Neuronal stem cell (in vitro differentiated cells): ENCODE results near the gene MUSK.

ENCODE experiments used
- DNase-seq: peaks from one replicate; pipeline ENCODE4 v3.0.0-alpha.2; 2013; ENCODE audit warnings: low spot score
- H2AFZ ChIP-seq: one replicate; pipeline ENCODE4 v1.6.1; 2013; ENCODE audit warnings: mild to moderate bottlenecking, low read length, inconsistent platforms
- H2AK5ac ChIP-seq: 2 replicates; pipeline ENCODE4 v1.6.1; 2013; ENCODE audit warnings: low read depth, mild to moderate bottlenecking, inconsistent platforms, low read length, moderate library complexity, mixed read lengths
- H2BK120ac ChIP-seq: 2 replicates; pipeline ENCODE4 v1.6.1; 2013; ENCODE audit warnings: low read depth, mild to moderate bottlenecking, inconsistent platforms, low read length, moderate library complexity, mixed read lengths
- H2BK12ac ChIP-seq: one replicate; pipeline ENCODE4 v1.6.1; 2013; ENCODE audit warnings: low read length, inconsistent platforms
- H2BK15ac ChIP-seq: 2 replicates; pipeline ENCODE4 v1.6.1; 2013; ENCODE audit warnings: mild to moderate bottlenecking, low read length, inconsistent platforms, mixed read lengths
- H2BK5ac ChIP-seq: one replicate; pipeline ENCODE4 v1.6.1; 2013; ENCODE audit warnings: inconsistent platforms, mild to moderate bottlenecking, low read length, moderate library complexity
- H3K14ac ChIP-seq: one replicate; pipeline ENCODE4 v1.6.1; 2013; ENCODE audit warnings: low read length, inconsistent platforms
- H3K18ac ChIP-seq: 2 replicates; pipeline ENCODE4 v1.6.1; 2013; ENCODE audit warnings: low read length, inconsistent platforms
- H3K23ac ChIP-seq: 2 replicates; pipeline ENCODE4 v1.6.1; 2013; ENCODE audit warnings: low read depth, mild to moderate bottlenecking, mixed read lengths, low read length, inconsistent platforms; ENCODE audit not compliant: poor library complexity
- H3K27ac ChIP-seq: replicated peaks from 3 replicates; pipeline ENCODE4 v1.5.1; 2013; ENCODE audit warnings: low read length, inconsistent platforms
- H3K27me3 ChIP-seq, 3 experiments: 2 replicates each; pipeline ENCODE4 v1.6.1; 2013; ENCODE audit warnings: low read length in 3 of 3, mild to moderate bottlenecking in 2 of 3, inconsistent platforms in 1 of 3, low read depth in 1 of 3, mixed read lengths in 1 of 3, moderate library complexity in 1 of 3; ENCODE audit not compliant: control insufficient read depth in 3 of 3, insufficient read depth in 3 of 3
- H3K36me3 ChIP-seq, 2 donors: replicated peaks in 1 of 2; 2 replicates each; pipeline ENCODE4 v1.6.1; 2013; ENCODE audit warnings: low read length in 2 of 2; ENCODE audit not compliant: control insufficient read depth in 2 of 2, insufficient read depth in 2 of 2
- H3K4ac ChIP-seq: 2 replicates; pipeline ENCODE4 v1.6.1; 2013; ENCODE audit warnings: inconsistent platforms, mild to moderate bottlenecking, low read length, moderate library complexity
- H3K4me1 ChIP-seq, 2 donors: 1 replicate in 1 of 2; 2 replicates in 1 of 2; pipeline ENCODE4 v1.6.1; 2013; ENCODE audit warnings: low read length in 2 of 2, low read depth in 1 of 2; ENCODE audit not compliant: control insufficient read depth in 2 of 2, insufficient read depth in 1 of 2
- H3K4me2 ChIP-seq: one replicate; pipeline ENCODE4 v1.6.1; 2013; ENCODE audit warnings: mild to moderate bottlenecking, low read length, inconsistent platforms; ENCODE audit not compliant: insufficient read depth, poor library complexity, severe bottlenecking
- H3K4me3 ChIP-seq, 2 donors: 2 replicates each; pipeline ENCODE4 v1.5.1; 2013; ENCODE audit warnings: low read length in 2 of 2, mild to moderate bottlenecking in 2 of 2, inconsistent platforms in 1 of 2, moderate library complexity in 1 of 2
- H3K79me1 ChIP-seq: one replicate; pipeline ENCODE4 v1.6.1; 2013; ENCODE audit warnings: low read depth, mild to moderate bottlenecking, inconsistent platforms, low read length, moderate library complexity
- H3K9ac ChIP-seq: one replicate; pipeline ENCODE4 v1.6.1; 2013; ENCODE audit warnings: mild to moderate bottlenecking, low read depth, low read length, inconsistent platforms; ENCODE audit not compliant: poor library complexity
- H3K9me3 ChIP-seq, 2 donors: replicated peaks in 1 of 2; 2 replicates each; pipeline versions ENCODE3 to v1.6.1; 2013; ENCODE audit warnings: low read length in 2 of 2, mild to moderate bottlenecking in 2 of 2, inconsistent platforms in 1 of 2, low read depth in 1 of 2, mixed read lengths in 1 of 2, moderate library complexity in 1 of 2; ENCODE audit not compliant: control insufficient read depth in 2 of 2, insufficient read depth in 1 of 2
- H4K8ac ChIP-seq: one replicate; pipeline ENCODE4 v1.6.1; 2013; ENCODE audit warnings: low read depth, mild to moderate bottlenecking, inconsistent platforms, low read length, moderate library complexity
- H4K91ac ChIP-seq: one replicate; pipeline ENCODE4 v1.6.1; 2013; ENCODE audit warnings: low read length, low read depth, mild to moderate bottlenecking, inconsistent platforms; ENCODE audit not compliant: poor library complexity
- WGBS, 2 donors: extraction: QIAGEN DNeasy Blood & Tissue Kit; methylation state at CpG; one replicate each; pipeline ENCODE4 v1.1.7; 2013; ENCODE audit warnings: missing lambda C conversion rate in 2 of 2, mixed read lengths in 1 of 2; ENCODE audit not compliant: insufficient read length in 2 of 2, insufficient replicate concordance in 1 of 2; ENCODE audit errors: extremely low coverage in 2 of 2; 5-methylcytosine and 5-hydroxymethylcytosine counted together

The MUSK gene

DNA sequence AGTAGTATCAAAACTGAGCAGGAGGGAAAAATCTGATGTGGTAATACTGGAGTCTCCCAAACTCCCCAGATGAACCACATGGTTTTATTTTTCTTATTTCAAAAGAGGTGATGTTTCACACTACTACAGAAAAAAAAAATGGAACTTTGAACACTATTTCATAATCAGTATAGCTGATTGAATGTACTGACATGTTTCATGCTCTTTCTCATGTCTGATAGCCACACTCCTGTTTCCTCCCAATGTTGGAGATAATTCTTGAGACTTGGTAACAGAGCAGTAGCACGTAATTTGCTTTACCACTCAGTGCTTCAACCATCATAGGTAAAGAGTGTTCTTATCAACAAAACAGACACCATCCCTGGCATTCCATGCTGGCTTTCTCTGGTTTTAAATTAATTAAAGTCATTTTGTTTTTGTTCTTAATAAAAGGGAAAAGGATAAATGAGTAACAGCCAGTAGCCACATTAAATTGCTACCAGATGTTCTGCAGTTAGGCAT, 85.2 kb downstream of the MUSK start:
- no peak overlapping the region for H2BK5ac ChIP-seq
- no peak overlapping the region for H2BK15ac ChIP-seq
- WGBS, 2 donors, result no CpG with 5 or more reads among the region's 1 CpG

DNA sequence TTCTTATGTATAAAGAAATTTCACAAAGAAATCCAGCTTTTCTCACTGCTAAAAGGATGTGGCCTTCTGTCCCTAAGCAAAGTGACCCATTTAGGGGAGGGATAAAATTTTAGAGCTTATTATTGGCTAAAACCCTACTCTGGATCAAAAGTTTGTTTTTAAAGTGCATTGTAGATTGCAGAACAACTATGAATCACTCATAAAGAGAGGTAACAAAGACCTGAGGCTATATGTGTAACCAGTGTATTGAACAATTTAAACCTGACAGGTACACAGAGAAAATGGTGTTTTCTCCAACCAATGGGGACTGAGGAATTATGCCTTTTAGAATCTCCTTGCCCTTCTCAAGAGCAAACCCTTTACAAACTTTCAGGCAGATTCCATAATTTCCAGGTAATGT, 86.6 kb downstream of the MUSK start:
- Histone ChIP-seq H2BK120ac (no peak overlapping the region), H3K4me1 (peaks cover 0 to 3% of the 10 kb centered on the region in 2 donors), H3K18ac (no peak overlapping the region), H2BK5ac (no peak overlapping the region), H3K36me3 (peaks cover 0 to 1% of the 10 kb centered on the region in 2 donors), H3K4me3 (no peak overlapping the region), H2BK15ac (no peak overlapping the region), H3K27ac (no peak overlapping the region), H4K91ac (no peak overlapping the region), H2BK12ac (no peak overlapping the region), H3K4ac (no peak overlapping the region), H3K4me2 (no peak overlapping the region), H3K9me3 (peaks cover 0 to 8% of the 10 kb centered on the region in 2 donors), H2AK5ac (no peak overlapping the region), H3K79me1 (no peaks in the 10 kb centered on the region), H3K27me3 (no peaks in the 10 kb centered on the region), H3K9ac (no peak overlapping the region), H3K23ac (no peak overlapping the region), H2AFZ (no peak overlapping the region), H3K14ac (no peak overlapping the region), H4K8ac (no peak overlapping the region)
- no peak for DNase-seq

More for the DNA sequence above, 85.2 kb downstream of the MUSK start:
- Histone ChIP-seq H2AK5ac (no peak overlapping the region), H3K36me3 (peaks cover 0 to 1% of the 10 kb centered on the region in 2 donors), H3K4me2 (no peak overlapping the region), H4K8ac (no peak overlapping the region), H4K91ac (no peak overlapping the region), H3K4ac (no peak overlapping the region), H3K18ac (no peak overlapping the region), H3K4me1 (peaks cover 0 to 3% of the 10 kb centered on the region in 2 donors), H2BK120ac (no peak overlapping the region), H3K27ac (no peak overlapping the region), H3K14ac (no peak overlapping the region), H3K4me3 (no peak overlapping the region), H3K23ac (no peak overlapping the region), H3K9ac (no peak overlapping the region), H3K79me1 (no peaks in the 10 kb centered on the region), H2AFZ (no peak overlapping the region), H2BK12ac (no peak overlapping the region), H3K9me3 (peaks cover 0 to 3% of the 10 kb centered on the region in 2 donors), H3K27me3 (no peaks in the 10 kb centered on the region)
- DNase-seq, result no peak

DNA sequence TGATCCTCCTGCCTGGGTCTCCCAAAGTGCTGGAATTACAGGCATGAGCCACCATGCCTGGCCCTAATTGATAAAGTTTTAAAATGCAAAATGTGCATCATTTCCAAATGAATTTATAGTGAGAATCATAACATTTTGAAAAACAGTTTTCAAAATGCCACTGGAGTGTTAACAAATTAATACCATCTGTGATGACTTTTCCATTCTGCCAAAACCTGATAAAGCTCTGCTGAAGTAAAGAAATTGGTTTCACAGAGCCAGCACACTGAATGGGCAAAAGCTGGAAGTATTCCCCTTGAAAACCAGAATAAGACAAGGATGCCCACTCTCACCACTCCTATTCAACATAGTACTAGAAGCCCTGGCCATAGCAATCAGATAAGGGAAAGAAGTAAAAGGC, 89.6 kb downstream of the MUSK start:
- no peak overlapping the region for H3K14ac ChIP-seq

DNA sequence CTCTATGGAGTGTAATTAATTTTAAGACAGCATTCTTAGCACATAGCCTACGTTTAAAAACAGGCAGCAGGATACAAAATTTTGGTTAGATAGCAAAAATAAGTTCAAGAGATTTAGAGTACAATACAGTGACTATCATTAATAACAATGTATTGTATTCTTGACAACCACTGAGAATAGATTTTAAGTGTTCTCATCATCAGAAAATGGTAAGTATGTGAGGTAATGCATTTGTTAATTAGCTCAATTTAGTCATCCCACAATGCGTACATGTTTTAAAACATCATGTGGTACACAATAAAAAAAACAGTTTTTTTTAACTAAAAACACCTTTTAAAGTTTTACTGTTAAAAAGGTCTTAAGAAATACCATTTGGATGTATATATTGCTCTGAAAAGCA, 94.2 kb downstream of the MUSK start:
- H3K4ac ChIP-seq, result no peak overlapping the region
- no peak overlapping the region for H2BK5ac ChIP-seq
- H3K79me1 ChIP-seq, result no peaks in the 10 kb centered on the region
- no peak overlapping the region for H3K18ac ChIP-seq
- no peak overlapping the region for H4K91ac ChIP-seq
- H3K27ac ChIP-seq, result no peak overlapping the region
- H3K9ac ChIP-seq, result no peak overlapping the region
- H3K9me3 ChIP-seq, result peaks cover 0 to 8% of the 10 kb centered on the region in 2 donors
- H2BK120ac ChIP-seq, result no peak overlapping the region
- H2BK15ac ChIP-seq, result no peak overlapping the region
- H3K14ac ChIP-seq, result no peak overlapping the region
- peaks cover 0 to 12% of the 10 kb centered on the region in 2 donors for H3K4me1 ChIP-seq
- no peak overlapping the region for H2AK5ac ChIP-seq
- no peak overlapping the region for H2AFZ ChIP-seq
- H2BK12ac ChIP-seq, result no peak overlapping the region
- no CpG with 5 or more reads among the region's 2 CpGs for WGBS, 2 donors
- no peak overlapping the region for H3K23ac ChIP-seq
- no peaks in the 10 kb centered on the region for H3K27me3 ChIP-seq
- no peak overlapping the region for H3K4me3 ChIP-seq
- no peak overlapping the region for H4K8ac ChIP-seq
- DNase-seq, result no peak
- no peak overlapping the region for H3K4me2 ChIP-seq
- H3K36me3 ChIP-seq, result peaks cover 0 to 1% of the 10 kb centered on the region in 2 donors

More for the DNA sequence above, 89.6 kb downstream of the MUSK start:
- no peak for DNase-seq
- Histone ChIP-seq H4K91ac (no peak overlapping the region), H2BK15ac (no peak overlapping the region), H3K79me1 (no peaks in the 10 kb centered on the region), H3K4me2 (no peak overlapping the region), H3K18ac (no peak overlapping the region), H3K9me3 (peaks cover 0 to 8% of the 10 kb centered on the region in 2 donors), H2BK120ac (no peak overlapping the region), H3K4me1 (peaks cover 0 to 5% of the 10 kb centered on the region in 2 donors), H2AK5ac (no peak overlapping the region), H3K36me3 (peaks cover 0 to 1% of the 10 kb centered on the region in 2 donors), H3K27ac (no peak overlapping the region), H3K4me3 (no peak overlapping the region), H3K4ac (no peak overlapping the region), H2AFZ (no peak overlapping the region), H3K9ac (no peak overlapping the region), H2BK5ac (no peak overlapping the region), H2BK12ac (no peak overlapping the region), H3K27me3 (no peaks in the 10 kb centered on the region), H4K8ac (no peak overlapping the region), H3K23ac (no peak overlapping the region)
